ENCODE measurements around the gene CCDC183. TPM values are rescaled to one million over a fixed set of nuclear protein-coding genes. Genes with fewer than 3 reads are reported as not detected.

The CCDC183 gene
- total RNA-seq, 1 donor from 2014 or later: 0.84 TPM

- H3K27me3 ChIP-seq (ENCODE audit: control insufficient read depth, insufficient read depth, low read length): peaks cover 17% of the 10 kb centered on the region
- TF ChIP-seq CTCF (IDR thresholded peaks at IDR 0.05; ENCODE audit: insufficient read depth, low read length, poor library complexity, severe bottlenecking): no peak
- H3K4me3 ChIP-seq (ENCODE audit: low read depth, low read length): no peak overlapping the region
- no peak for DNase-seq (ENCODE audit: low read depth)
- no peaks in the 10 kb centered on the region for H3K36me3 ChIP-seq (ENCODE audit: control insufficient read depth, insufficient read depth, low read length)
Measured at GRCh38 chr9:136775191-136775590, 20.9 kb upstream of the CCDC183 start.

GRCh38 chr9:136776947-136777346 lies 19.2 kb upstream of the CCDC183 start:
- Histone ChIP-seq H3K4me3 (ENCODE audit: low read depth, low read length) (no peak overlapping the region), H3K36me3 (ENCODE audit: control insufficient read depth, insufficient read depth, low read length) (no peaks in the 10 kb centered on the region), H3K27me3 (ENCODE audit: control insufficient read depth, insufficient read depth, low read length) (peaks cover 19% of the 10 kb centered on the region)
- no peak for TF ChIP-seq CTCF (IDR thresholded peaks at IDR 0.05; ENCODE audit: insufficient read depth, low read length, poor library complexity, severe bottlenecking)
- no peak for DNase-seq (ENCODE audit: low read depth)

GRCh38 chr9:136777359-136777758 lies 18.8 kb upstream of the CCDC183 start:
- H3K36me3 ChIP-seq (ENCODE audit: control insufficient read depth, insufficient read depth, low read length): no peaks in the 10 kb centered on the region
- no peak overlapping the region for H3K4me3 ChIP-seq (ENCODE audit: low read depth, low read length)
- H3K27me3 ChIP-seq (ENCODE audit: control insufficient read depth, insufficient read depth, low read length): peaks cover 19% of the 10 kb centered on the region
- no peak for TF ChIP-seq CTCF (IDR thresholded peaks at IDR 0.05; ENCODE audit: insufficient read depth, low read length, poor library complexity, severe bottlenecking)
- no peak for DNase-seq (ENCODE audit: low read depth)

GRCh38 chr9:136779808-136780207 lies 16.3 kb upstream of the CCDC183 start:
- H3K4me3 ChIP-seq (ENCODE audit: low read depth, low read length): no peak overlapping the region
- no peaks in the 10 kb centered on the region for H3K36me3 ChIP-seq (ENCODE audit: control insufficient read depth, insufficient read depth, low read length)
- peaks cover 19% of the 10 kb centered on the region for H3K27me3 ChIP-seq (ENCODE audit: control insufficient read depth, insufficient read depth, low read length)
- DNase-seq (ENCODE audit: low read depth): no peak
- TF ChIP-seq CTCF (IDR thresholded peaks at IDR 0.05; ENCODE audit: insufficient read depth, low read length, poor library complexity, severe bottlenecking): no peak

- H3K4me3 ChIP-seq (ENCODE audit: low read depth, low read length): no peak overlapping the region
- no peak for DNase-seq (ENCODE audit: low read depth)
- no peak for TF ChIP-seq CTCF (IDR thresholded peaks at IDR 0.05; ENCODE audit: insufficient read depth, low read length, poor library complexity, severe bottlenecking)
- no peaks in the 10 kb centered on the region for H3K36me3 ChIP-seq (ENCODE audit: control insufficient read depth, insufficient read depth, low read length)
- H3K27me3 ChIP-seq (ENCODE audit: control insufficient read depth, insufficient read depth, low read length): peaks cover 17% of the 10 kb centered on the region
Measured at GRCh38 chr9:136782452-136782851, 13.7 kb upstream of the CCDC183 start.

GRCh38 chr9:136784249-136784996 lies 11.7 kb upstream of the CCDC183 start:
- no peaks in the 10 kb centered on the region for H3K36me3 ChIP-seq (ENCODE audit: control insufficient read depth, insufficient read depth, low read length)
- no peak for DNase-seq (ENCODE audit: low read depth)
- no peak for TF ChIP-seq CTCF (IDR thresholded peaks at IDR 0.05; ENCODE audit: insufficient read depth, low read length, poor library complexity, severe bottlenecking)

More at GRCh38 chr9:136784249-136784996, 11.7 kb upstream of the CCDC183 start:
- no peak overlapping the region for H3K4me3 ChIP-seq (ENCODE audit: low read depth, low read length)
- H3K27me3 ChIP-seq (ENCODE audit: control insufficient read depth, insufficient read depth, low read length): peaks cover 2% of the 10 kb centered on the region
